Spleen (tissue), 7 donors: ENCODE results near the gene PIP4K2C.

Source experiments
- CTCF ChIP-seq, 11 experiments: fragments of 200-600 bp in 7 of 11; fragments of 450-650 bp in 4 of 11; sonication (generic) in 4 of 11; IDR thresholded peaks in 8 of 11; conservative IDR thresholded peaks in 3 of 11; 1 replicate in 7 of 11; 2 replicates in 4 of 11; pipeline versions ENCODE4 v1.4.0 to v1.8.0; 2016 to 2021; ENCODE audit warnings: antibody characterized with exemption in 11 of 11, inconsistent platforms in 4 of 11, mild to moderate bottlenecking in 1 of 11
- POLR2A ChIP-seq, 3 donors: fragments of 450-650 bp; IDR thresholded peaks; one replicate each; pipeline ENCODE4 v1.5.1; 2017; ENCODE audit warnings: antibody characterized with exemption in 3 of 3, mild to moderate bottlenecking in 1 of 3
- donor health status: DM: no; HTN: no; CAD: no; lungs with moderate emphysema.
- donor health status: DM: no; HTN: no; CAD: no.
- donor health status: DM: no; HTN: no; CAD: no.

GRCh38 chr12:57604454-57604991 is 13.5 kb downstream of the PIP4K2C start, which contains the start of gene DTX3:
- TF ChIP-seq CTCF (IDR thresholded peaks at IDR 0.05 in 8 of 11, conservative IDR thresholded peaks at IDR 0.05 in 3 of 11) = no peak
- TF ChIP-seq POLR2A (IDR thresholded peaks at IDR 0.05) = no peak
